Fibroblast of lung (primary cell): Measurements from ENCODE around the gene LASP1.

Experiments used
- EZH2 ChIP-seq: IDR thresholded peaks from 2 replicates; pipeline ENCODE4 v1.5.1; 2012; ENCODE audit warnings: low read length, control low read depth, mild to moderate bottlenecking; ENCODE audit errors: missing control alignments
- TF ChIP-seq, protein P1 (sequence below), 2 donors: IDR thresholded peaks in 1 of 2; conservative IDR thresholded peaks in 1 of 2; 1 replicate in 1 of 2; 2 replicates in 1 of 2; pipeline ENCODE4 v1.5.1; 2011 to 2012; ENCODE audit warnings: low read length in 2 of 2, control low read depth in 1 of 2, inconsistent platforms in 1 of 2, low read depth in 1 of 2, mild to moderate bottlenecking in 1 of 2

DNA sequence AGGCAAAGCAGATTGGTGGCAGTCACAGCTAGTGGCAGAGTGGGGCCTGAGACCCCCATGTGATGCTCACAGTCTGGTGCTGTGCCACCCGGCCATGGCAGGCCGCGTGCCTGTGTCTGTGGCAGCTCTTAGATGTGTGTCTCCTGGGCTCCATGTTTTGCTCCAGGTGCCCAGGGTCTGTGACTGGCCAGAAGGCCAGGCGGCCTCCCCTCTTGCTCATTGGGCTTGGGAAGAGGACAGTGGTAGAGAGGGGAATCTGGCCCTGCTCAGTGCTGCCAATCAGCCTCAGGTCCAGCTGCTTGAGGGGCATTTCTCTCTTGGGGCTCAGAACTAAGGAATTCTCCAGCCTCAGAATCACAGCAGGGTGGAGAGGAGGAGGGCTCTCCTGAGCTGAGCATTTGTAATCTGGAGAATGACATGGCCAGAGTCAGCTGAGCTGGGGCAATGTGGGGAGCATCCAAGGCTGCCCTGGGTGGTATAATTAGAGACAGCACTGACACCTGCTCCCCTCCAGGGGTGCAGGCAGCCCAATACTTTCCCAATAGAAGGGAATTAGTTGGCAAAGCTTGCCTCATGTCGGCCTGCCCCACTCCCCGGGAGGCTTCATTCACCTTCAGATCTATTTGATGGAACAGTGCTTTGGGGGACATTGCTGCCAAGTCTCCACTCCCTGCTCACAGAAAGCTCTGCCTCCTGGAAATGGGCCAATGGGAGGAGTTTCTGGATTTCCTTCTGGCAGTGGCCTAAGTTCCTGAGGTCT lies 52.9 kb downstream of the LASP1 start:
- TF ChIP-seq, protein P1, sequence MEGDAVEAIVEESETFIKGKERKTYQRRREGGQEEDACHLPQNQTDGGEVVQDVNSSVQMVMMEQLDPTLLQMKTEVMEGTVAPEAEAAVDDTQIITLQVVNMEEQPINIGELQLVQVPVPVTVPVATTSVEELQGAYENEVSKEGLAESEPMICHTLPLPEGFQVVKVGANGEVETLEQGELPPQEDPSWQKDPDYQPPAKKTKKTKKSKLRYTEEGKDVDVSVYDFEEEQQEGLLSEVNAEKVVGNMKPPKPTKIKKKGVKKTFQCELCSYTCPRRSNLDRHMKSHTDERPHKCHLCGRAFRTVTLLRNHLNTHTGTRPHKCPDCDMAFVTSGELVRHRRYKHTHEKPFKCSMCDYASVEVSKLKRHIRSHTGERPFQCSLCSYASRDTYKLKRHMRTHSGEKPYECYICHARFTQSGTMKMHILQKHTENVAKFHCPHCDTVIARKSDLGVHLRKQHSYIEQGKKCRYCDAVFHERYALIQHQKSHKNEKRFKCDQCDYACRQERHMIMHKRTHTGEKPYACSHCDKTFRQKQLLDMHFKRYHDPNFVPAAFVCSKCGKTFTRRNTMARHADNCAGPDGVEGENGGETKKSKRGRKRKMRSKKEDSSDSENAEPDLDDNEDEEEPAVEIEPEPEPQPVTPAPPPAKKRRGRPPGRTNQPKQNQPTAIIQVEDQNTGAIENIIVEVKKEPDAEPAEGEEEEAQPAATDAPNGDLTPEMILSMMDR (conservative IDR thresholded peaks at IDR 0.05 in 1 of 2, IDR thresholded peaks at IDR 0.05 in 1 of 2; ENCODE audit: low read depth in 1 of 2, low read length in 2 of 2): no peak
- TF ChIP-seq EZH2: no peak
